T-helper 1 cell treated with Interleukin-12 subunit alpha and Interleukin-12 subunit beta and Interleukin-4 antibody, amounts not matched to agents 30 μg/mL and 1 μg/mL, for 36 hours (primary cell): Measurements from ENCODE around the gene TMPO.
"Not testable (repeated sequence)": the region's sequence is repeated elsewhere in the genome, so short reads cannot be mapped to it uniquely, and the experiment has no call there.

ENCODE experiments used
- H3K27ac Mint-ChIP-seq: one replicate; pipeline ENCODE4 v1.8.0; 2021; ENCODE audit warnings: mild to moderate bottlenecking, mixed read lengths
- H3K27me3 Mint-ChIP-seq: one replicate; pipeline ENCODE4 v1.8.0; 2021; ENCODE audit warnings: low read depth, mixed read lengths
- H3K36me3 Mint-ChIP-seq: one replicate; pipeline ENCODE4 v1.8.0; 2021; ENCODE audit warnings: low read depth, mixed read lengths
- H3K4me1 Mint-ChIP-seq: one replicate; pipeline ENCODE4 v1.8.0; 2021; ENCODE audit warnings: low read depth, mixed read lengths
- H3K4me3 Mint-ChIP-seq: one replicate; pipeline ENCODE4 v1.8.0; 2021; ENCODE audit warnings: mild to moderate bottlenecking, moderate library complexity, mixed read lengths
- H3K9me3 Mint-ChIP-seq: one replicate; pipeline ENCODE4 v1.8.0; 2021; ENCODE audit warnings: mixed read lengths

Gene TMPO

DNA sequence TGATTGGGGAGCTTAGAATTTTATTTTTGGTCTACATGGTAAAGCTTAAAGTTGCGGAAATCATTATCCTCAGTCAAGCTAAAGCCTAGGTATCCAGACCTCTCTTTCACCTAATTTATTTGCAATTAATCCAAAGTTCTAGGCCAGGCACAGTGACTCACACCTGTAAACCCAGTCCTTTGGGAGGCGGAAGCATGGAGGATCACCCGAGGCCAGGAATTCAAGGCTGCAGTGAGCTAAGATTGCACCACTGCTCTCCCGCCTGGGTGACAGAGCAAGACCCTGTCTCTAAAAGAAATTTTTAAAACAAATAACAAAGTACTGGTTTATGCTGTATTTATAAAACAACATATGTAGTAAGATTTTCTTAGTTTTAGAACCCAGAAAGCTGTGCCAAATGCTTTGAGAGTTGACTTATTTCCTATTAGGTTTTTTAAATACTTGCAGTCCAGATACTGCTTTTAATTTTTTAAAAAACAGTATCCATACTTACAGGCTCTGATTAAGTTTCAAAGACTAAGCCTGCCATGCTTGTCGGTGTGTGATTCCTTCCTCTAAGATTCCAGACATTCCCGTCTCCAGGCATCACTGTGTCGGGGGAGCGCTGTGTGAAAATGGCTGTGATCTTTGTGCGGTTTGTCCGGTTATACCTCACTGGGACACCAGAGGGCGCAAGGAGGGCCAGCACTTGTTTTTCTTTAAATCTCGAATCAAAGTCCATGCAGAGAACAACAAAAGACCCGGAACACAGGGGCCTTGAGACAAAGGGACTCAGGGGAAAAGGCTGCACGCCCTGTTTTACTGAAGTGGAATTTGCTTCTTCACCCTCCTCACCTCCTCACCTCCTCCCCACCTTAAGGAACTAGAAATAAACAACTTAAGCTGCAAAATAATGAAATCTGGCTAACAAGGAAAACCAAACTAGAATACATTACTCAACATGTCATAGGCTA, 24.6 kb upstream of the TMPO start:
- H3K36me3 Mint-ChIP-seq: no peaks in the 10 kb centered on the region

GRCh38 chr12:98492580-98493140, 22.7 kb upstream of the TMPO start:
- H3K4me1 Mint-ChIP-seq: peaks cover 6% of the 10 kb centered on the region
- H3K27me3 Mint-ChIP-seq: peaks cover 5% of the 10 kb centered on the region
- no peak overlapping the region for H3K4me3 Mint-ChIP-seq
- H3K27ac Mint-ChIP-seq: no peak overlapping the region
- H3K36me3 Mint-ChIP-seq: no peaks in the 10 kb centered on the region
- H3K9me3 Mint-ChIP-seq: no peaks in the 10 kb centered on the region

More for the DNA sequence above, 24.6 kb upstream of the TMPO start:
- no peaks in the 10 kb centered on the region for H3K9me3 Mint-ChIP-seq
- peak overlapping the region; percentile 21 for H3K4me3 Mint-ChIP-seq
- peak overlapping the region; percentile 82 for H3K27ac Mint-ChIP-seq
- H3K27me3 Mint-ChIP-seq: peaks cover 15% of the 10 kb centered on the region
- peaks cover 6% of the 10 kb centered on the region for H3K4me1 Mint-ChIP-seq

DNA sequence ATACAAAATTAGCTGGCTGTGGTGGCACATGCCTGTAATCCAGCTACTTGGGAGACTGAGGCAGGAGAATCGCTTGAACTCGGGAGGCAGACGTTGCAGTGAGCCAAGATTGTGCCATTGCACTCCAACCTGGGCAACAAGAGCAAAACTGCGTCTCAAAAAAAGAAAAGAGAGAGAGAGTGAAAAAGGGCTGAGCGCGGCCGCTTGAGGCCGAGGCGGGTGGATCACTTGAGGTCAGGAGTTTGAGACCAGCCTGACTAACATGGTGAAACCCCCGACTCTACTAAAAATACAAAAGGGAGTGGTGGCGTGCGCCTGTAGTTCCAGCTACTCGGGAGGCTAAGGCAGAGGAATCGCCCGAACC, 14.1 kb upstream of the TMPO start:
- H3K27me3 Mint-ChIP-seq: peaks cover 13% of the 10 kb centered on the region

GRCh38 chr12:98503342-98503591, 12.1 kb upstream of the TMPO start:
- peaks cover 13% of the 10 kb centered on the region for H3K27me3 Mint-ChIP-seq
- peak overlapping the region; percentile 95 for H3K4me3 Mint-ChIP-seq
- H3K36me3 Mint-ChIP-seq: peaks cover 10% of the 10 kb centered on the region
- peaks cover 24% of the 10 kb centered on the region for H3K4me1 Mint-ChIP-seq
- peak overlapping the region; percentile 100 for H3K27ac Mint-ChIP-seq
- no peaks in the 10 kb centered on the region for H3K9me3 Mint-ChIP-seq

More for the DNA sequence above, 14.1 kb upstream of the TMPO start:
- H3K9me3 Mint-ChIP-seq, H3K27ac Mint-ChIP-seq: not testable (repeated sequence)
- Mint-ChIP-seq H3K4me3 (peak overlapping the region; percentile 17), H3K4me1 (peaks cover 21% of the 10 kb centered on the region), H3K36me3 (peaks cover 10% of the 10 kb centered on the region)

DNA sequence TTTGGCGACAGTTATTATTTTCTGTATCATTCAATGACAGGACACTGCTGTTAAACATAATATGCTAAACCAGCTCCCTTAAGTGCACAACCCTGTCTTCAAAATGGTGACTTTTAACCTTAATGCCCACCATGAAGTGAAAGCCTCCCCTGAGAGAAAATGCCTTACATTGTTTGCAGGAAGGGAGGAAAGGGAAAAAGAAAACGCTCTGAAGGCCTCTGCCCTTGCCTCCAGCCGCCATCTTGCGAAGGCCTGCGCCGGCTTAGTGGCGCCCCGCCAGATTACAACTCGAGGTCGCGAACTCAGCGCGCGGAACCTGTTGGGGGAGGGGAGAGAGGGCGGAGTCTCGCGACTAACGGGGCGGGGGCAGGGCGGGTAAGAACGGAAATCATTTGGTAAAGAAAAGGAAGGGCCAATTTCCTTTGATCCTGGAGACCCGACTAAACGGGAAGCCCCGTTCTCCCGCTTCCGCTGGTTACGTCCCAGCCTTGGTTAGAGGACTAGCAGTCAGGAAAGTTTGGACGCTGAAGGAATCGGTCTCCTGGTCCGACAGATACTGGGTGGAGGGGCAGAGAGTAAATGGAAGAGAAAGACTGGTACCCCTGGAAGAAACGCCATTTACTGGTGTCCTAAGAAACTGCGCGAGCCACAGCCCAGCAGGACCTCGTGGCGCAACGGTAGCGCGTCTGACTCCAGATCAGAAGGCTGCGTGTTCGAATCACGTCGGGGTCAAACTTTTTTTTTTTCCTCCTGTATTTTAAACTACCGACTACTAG, 11.6 kb upstream of the TMPO start:
- Mint-ChIP-seq H3K4me3 (peak overlapping the region; percentile 95), H3K36me3 (peaks cover 10% of the 10 kb centered on the region), H3K9me3 (no peaks in the 10 kb centered on the region), H3K4me1 (peaks cover 22% of the 10 kb centered on the region), H3K27ac (peak overlapping the region; percentile 100), H3K27me3 (peaks cover 13% of the 10 kb centered on the region)

DNA sequence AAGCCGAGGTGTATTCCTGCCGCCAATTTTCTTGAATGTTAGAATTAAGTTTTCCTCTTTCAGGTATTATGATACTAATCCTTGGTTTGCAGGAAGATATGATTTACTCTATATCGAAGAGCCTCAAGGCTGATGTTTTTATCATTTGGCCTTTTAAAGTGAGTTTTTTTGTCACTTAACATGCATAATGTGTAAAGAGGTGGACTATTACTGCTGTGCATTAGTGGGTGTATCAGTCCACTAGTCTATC, 11.1 kb upstream of the TMPO start:
- H3K27ac Mint-ChIP-seq: peak overlapping the region; percentile 100
- peaks cover 26% of the 10 kb centered on the region for H3K4me1 Mint-ChIP-seq

GRCh38 chr12:98509063-98509462, 6.3 kb upstream of the TMPO start:
- no peak overlapping the region for H3K27ac Mint-ChIP-seq
- no peaks in the 10 kb centered on the region for H3K9me3 Mint-ChIP-seq
- peaks cover 31% of the 10 kb centered on the region for H3K4me1 Mint-ChIP-seq
- H3K36me3 Mint-ChIP-seq: peaks cover 10% of the 10 kb centered on the region
- H3K4me3 Mint-ChIP-seq: no peak overlapping the region
- peaks cover 2% of the 10 kb centered on the region for H3K27me3 Mint-ChIP-seq

More for the DNA sequence above, 11.1 kb upstream of the TMPO start:
- Mint-ChIP-seq H3K27me3 (peaks cover 13% of the 10 kb centered on the region), H3K9me3 (no peaks in the 10 kb centered on the region), H3K4me3 (peak overlapping the region; percentile 95), H3K36me3 (peaks cover 10% of the 10 kb centered on the region)

DNA sequence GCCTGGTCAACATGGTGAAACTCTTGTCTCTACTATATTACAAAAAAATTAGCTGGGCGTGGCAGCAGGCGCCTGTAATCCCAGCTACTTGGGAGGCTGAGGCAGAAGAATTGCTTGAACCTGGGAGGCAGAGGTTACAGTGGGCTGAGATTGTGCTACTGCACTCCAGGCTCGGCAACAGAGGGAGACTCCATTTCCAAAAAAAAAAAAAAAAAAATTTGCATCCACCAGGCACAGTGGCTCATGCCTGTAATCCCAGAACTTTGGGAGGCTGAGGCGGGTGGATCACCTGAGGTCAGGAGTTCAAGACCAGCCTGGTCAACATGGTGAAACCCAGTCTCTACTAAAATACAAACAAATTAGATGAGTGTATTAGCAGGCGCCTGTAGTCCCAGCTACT, 3.6 kb upstream of the TMPO start:
- H3K27ac Mint-ChIP-seq, H3K9me3 Mint-ChIP-seq, H3K27me3 Mint-ChIP-seq, H3K4me3 Mint-ChIP-seq: not testable (repeated sequence)
- H3K4me1 Mint-ChIP-seq: peaks cover 24% of the 10 kb centered on the region
- H3K36me3 Mint-ChIP-seq: peaks cover 13% of the 10 kb centered on the region

GRCh38 chr12:98513379-98514322, 1.7 kb upstream of the TMPO start:
- Mint-ChIP-seq H3K36me3 (peaks cover 26% of the 10 kb centered on the region), H3K4me3 (peak overlapping the region; percentile 97), H3K27me3 (no peaks in the 10 kb centered on the region), H3K4me1 (peaks cover 20% of the 10 kb centered on the region), H3K27ac (peak overlapping the region; percentile 99), H3K9me3 (no peaks in the 10 kb centered on the region)

DNA sequence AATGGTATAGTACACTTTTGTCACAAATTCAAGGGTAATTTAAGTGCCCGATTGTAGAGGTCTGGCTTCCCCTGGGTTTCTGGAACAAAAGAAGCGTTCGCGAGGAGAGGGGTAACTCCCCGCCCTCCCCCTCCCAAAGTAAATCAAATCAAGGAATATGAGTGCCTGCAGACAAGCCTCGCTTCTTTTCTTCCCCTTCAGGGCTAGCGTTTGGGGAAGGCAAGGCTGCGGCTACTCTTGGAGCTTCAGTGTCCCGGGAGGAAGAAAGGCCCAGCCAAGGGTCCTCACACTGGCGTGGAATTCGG, 456 bp upstream of the TMPO start:
- H3K27me3 Mint-ChIP-seq: no peaks in the 10 kb centered on the region
- peaks cover 23% of the 10 kb centered on the region for H3K4me1 Mint-ChIP-seq
- H3K9me3 Mint-ChIP-seq: no peaks in the 10 kb centered on the region
- H3K4me3 Mint-ChIP-seq: peak overlapping the region; percentile 97
- peak overlapping the region; percentile 99 for H3K27ac Mint-ChIP-seq
- H3K36me3 Mint-ChIP-seq: peaks cover 27% of the 10 kb centered on the region

DNA sequence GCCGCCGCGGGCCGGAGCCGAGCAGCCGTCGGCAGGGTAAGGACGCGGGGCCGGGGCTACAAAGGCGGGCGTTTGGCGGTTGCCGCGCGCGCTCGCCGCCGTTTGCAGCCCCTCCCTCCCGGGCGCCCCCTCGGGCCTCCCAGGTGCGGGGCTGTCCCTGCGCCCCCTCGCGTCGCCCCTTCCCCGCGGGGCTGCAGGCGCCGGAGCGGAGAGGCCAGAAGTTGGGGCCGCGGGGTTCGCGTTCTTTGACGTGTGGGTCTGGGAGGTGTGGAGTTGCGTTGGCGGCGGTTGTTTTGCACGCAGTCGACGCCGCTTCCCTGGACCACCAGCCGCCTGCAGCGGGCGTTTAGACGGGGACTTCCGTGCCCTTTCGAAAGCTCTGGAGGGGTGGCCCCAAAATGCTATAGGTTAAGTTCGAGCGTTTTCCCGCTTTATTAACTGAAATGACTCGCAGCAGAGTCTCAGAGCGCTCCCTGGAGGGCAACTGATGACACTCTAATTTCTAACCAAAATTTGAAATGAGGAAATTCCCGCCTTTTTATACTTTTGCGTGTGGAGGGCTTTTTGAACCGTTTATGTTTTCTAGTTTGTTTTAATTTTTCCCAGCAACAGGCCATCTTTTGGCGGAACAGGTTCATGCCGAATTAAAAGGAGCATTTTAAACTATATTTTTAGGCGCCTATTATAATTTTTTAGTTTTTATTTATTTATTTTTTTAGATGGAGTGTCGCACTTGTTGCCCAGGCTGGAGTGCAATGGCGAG, 902 bp downstream of the TMPO start:
- Mint-ChIP-seq H3K36me3 (peaks cover 28% of the 10 kb centered on the region), H3K27ac (peak overlapping the region; percentile 99), H3K4me1 (peaks cover 28% of the 10 kb centered on the region)

GRCh38 chr12:98519257-98519907, 4.0 kb downstream of the TMPO start:
- peaks cover 26% of the 10 kb centered on the region for H3K4me1 Mint-ChIP-seq
- H3K27ac Mint-ChIP-seq: peak overlapping the region; percentile 65
- H3K9me3 Mint-ChIP-seq: no peaks in the 10 kb centered on the region
- no peaks in the 10 kb centered on the region for H3K27me3 Mint-ChIP-seq
- H3K36me3 Mint-ChIP-seq: peaks cover 30% of the 10 kb centered on the region
- peak overlapping the region; percentile 70 for H3K4me3 Mint-ChIP-seq

More for the DNA sequence above, 902 bp downstream of the TMPO start:
- peak overlapping the region; percentile 98 for H3K4me3 Mint-ChIP-seq
- no peaks in the 10 kb centered on the region for H3K9me3 Mint-ChIP-seq
- H3K27me3 Mint-ChIP-seq: no peaks in the 10 kb centered on the region

- peaks cover 24% of the 10 kb centered on the region for H3K4me1 Mint-ChIP-seq
- no peaks in the 10 kb centered on the region for H3K27me3 Mint-ChIP-seq
- H3K9me3 Mint-ChIP-seq: no peaks in the 10 kb centered on the region
- peaks cover 40% of the 10 kb centered on the region for H3K36me3 Mint-ChIP-seq
- H3K4me3 Mint-ChIP-seq: no peak overlapping the region
- H3K27ac Mint-ChIP-seq: no peak overlapping the region
Measured at GRCh38 chr12:98530068-98530467, 14.7 kb downstream of the TMPO start.
